Gastroesophageal sphincter (tissue), 4 donors: Measurements from ENCODE around the gene AFDN. TPM values are rescaled to one million over a fixed set of nuclear protein-coding genes. Genes with fewer than 3 reads are reported as not detected.

Experiments
- ATAC-seq: fragments of 150-250 bp; one replicate; pipeline ENCODE4 v1.9.1; 2016; ENCODE audit warnings: mild to moderate bottlenecking, moderate library complexity
- H3K27ac ChIP-seq, 4 donors: fragments of 200-600 bp; sonication (generic) in 3 of 4; 1 replicate in 3 of 4; 2 replicates in 1 of 4; pipeline ENCODE4 v1.5.1; 2016 to 2019
- H3K27me3 ChIP-seq: fragments of 200-600 bp; sonication (generic); one replicate; pipeline ENCODE4 v1.5.1; 2019
- H3K36me3 ChIP-seq, 2 donors: fragments of 200-600 bp; sonication (generic); one replicate each; pipeline ENCODE4 v1.5.1; 2019; ENCODE audit warnings: control low read depth in 1 of 2
- H3K4me1 ChIP-seq, 3 donors: fragments of 200-600 bp; sonication (generic); 1 replicate in 2 of 3; 2 replicates in 1 of 3; pipeline ENCODE4 v1.5.1; 2016 to 2019; ENCODE audit warnings: control low read depth in 2 of 3
- H3K4me3 ChIP-seq, 2 donors: fragments of 200-600 bp; sonication (generic); one replicate each; pipeline ENCODE4 v1.5.1; 2019; ENCODE audit warnings: mild to moderate bottlenecking in 1 of 2, moderate library complexity in 1 of 2
- H3K9me3 ChIP-seq, 3 donors: fragments of 200-600 bp; sonication (generic); one replicate each; pipeline ENCODE4 v1.5.1; 2017 to 2019; ENCODE audit warnings: control low read depth in 2 of 3
- CTCF ChIP-seq, 4 experiments: fragments of 200-600 bp in 2 of 4; fragments of 450-650 bp in 2 of 4; sonication (generic) in 1 of 4; IDR thresholded peaks; one replicate each; pipeline ENCODE4 v1.5.1; 2017 to 2019; ENCODE audit warnings: antibody characterized with exemption in 4 of 4, mild to moderate bottlenecking in 2 of 4, moderate library complexity in 2 of 4
- EP300 ChIP-seq: sonication (generic); formaldehyde crosslinking; IDR thresholded peaks from one replicate; pipeline ENCODE4 v1.6.1; 2017; ENCODE audit warnings: antibody characterized with exemption, mild to moderate bottlenecking
- POLR2A ChIP-seq, 2 donors: fragments of 450-650 bp; IDR thresholded peaks; one replicate each; pipeline ENCODE4 v1.6.1; 2017; ENCODE audit warnings: antibody characterized with exemption in 2 of 2, mild to moderate bottlenecking in 2 of 2, moderate library complexity in 1 of 2
- POLR2AphosphoS5 ChIP-seq: sonication (generic); formaldehyde crosslinking; IDR thresholded peaks from one replicate; pipeline ENCODE4 v1.6.1; 2017; ENCODE audit warnings: antibody characterized with exemption
- WGBS, 2 donors: methylation state at CpG; one replicate each; pipeline ENCODE4 v1.1.5; 2018; ENCODE audit warnings: low coverage in 1 of 2; 5-methylcytosine and 5-hydroxymethylcytosine counted together
- total RNA-seq, 4 donors: library from RNA; depleted of rRNA; stranded (reverse); fragments of >200 nt; gene quantifications; one replicate each; pipeline ENCODE4 v1.1.0, GENCODE V29; 2016

Gene AFDN
- total RNA-seq, 4 donors from 2014 or later = 60.7 to 98.4 (median 79.7) TPM

GRCh38 chr6:167892835-167893815, 66.4 kb downstream of the AFDN start:
- Histone ChIP-seq H3K9me3 (no peaks in the 10 kb centered on the region), H3K27ac (no peak overlapping the region), H3K4me1 (no peaks in the 10 kb centered on the region), H3K36me3 (peaks cover 0 to 38% of the 10 kb centered on the region in 2 donors), H3K27me3 (no peaks in the 10 kb centered on the region), H3K4me3 (no peak overlapping the region)
- no peak for TF ChIP-seq POLR2A (IDR thresholded peaks at IDR 0.05)
- no peak for TF ChIP-seq CTCF (IDR thresholded peaks at IDR 0.05)
- no peak for TF ChIP-seq POLR2AphosphoS5
- no peak for TF ChIP-seq EP300
- no peak for ATAC-seq
- WGBS, 2 donors = 85 to 97% methylated on average over 6 to 8 of the region's 8 CpGs

- peaks cover 0 to 25% of the 10 kb centered on the region in 2 donors for H3K36me3 ChIP-seq
- H3K27ac ChIP-seq = no peak overlapping the region
- H3K4me1 ChIP-seq = no peaks in the 10 kb centered on the region
- no peak overlapping the region for H3K4me3 ChIP-seq
- no peak for ATAC-seq
- WGBS, 2 donors = 73 to 83% methylated on average over 3 of the region's 3 CpGs
- TF ChIP-seq CTCF (IDR thresholded peaks at IDR 0.05) (no peak), EP300 (no peak), POLR2A (IDR thresholded peaks at IDR 0.05) (no peak), POLR2AphosphoS5 (no peak)
- H3K9me3 ChIP-seq = no peaks in the 10 kb centered on the region
- no peaks in the 10 kb centered on the region for H3K27me3 ChIP-seq
Measured at GRCh38 chr6:167894965-167895364, 68.3 kb downstream of the AFDN start.

GRCh38 chr6:167896648-167897047, 69.9 kb downstream of the AFDN start:
- H3K4me3 ChIP-seq = no peak overlapping the region
- H3K27ac ChIP-seq = no peak overlapping the region
- H3K9me3 ChIP-seq = no peaks in the 10 kb centered on the region
- WGBS, 2 donors = 83% methylated on average over 3 to 4 of the region's 4 CpGs
- no peaks in the 10 kb centered on the region for H3K27me3 ChIP-seq
- TF ChIP-seq CTCF (IDR thresholded peaks at IDR 0.05) (no peak), POLR2AphosphoS5 (no peak), EP300 (no peak), POLR2A (IDR thresholded peaks at IDR 0.05) (no peak)
- H3K4me1 ChIP-seq = no peaks in the 10 kb centered on the region
- no peak for ATAC-seq
- peaks cover 0 to 15% of the 10 kb centered on the region in 2 donors for H3K36me3 ChIP-seq

- Histone ChIP-seq H3K4me3 (no peak overlapping the region), H3K36me3 (peaks cover 0 to 22% of the 10 kb centered on the region in 2 donors), H3K4me1 (no peaks in the 10 kb centered on the region), H3K9me3 (no peaks in the 10 kb centered on the region), H3K27ac (no peak overlapping the region), H3K27me3 (no peaks in the 10 kb centered on the region)
- WGBS, 2 donors = 79 to 88% methylated on average over 3 of the region's 3 CpGs
- TF ChIP-seq CTCF (IDR thresholded peaks at IDR 0.05) = peak; percentile 72 to 81 (median 74)
- no peak for TF ChIP-seq EP300
- no peak for ATAC-seq
Measured at GRCh38 chr6:167898673-167899311, 72.1 kb downstream of the AFDN start.
